H9 (cell line): Measurements from ENCODE around the gene SCN8A. TPM values are rescaled to one million over a fixed set of nuclear protein-coding genes. Genes with fewer than 3 reads are reported as not detected.

Experiments used
- DNase-seq: peaks from one replicate; pipeline ENCODE4 v3.0.0-alpha.2; 2017
- H2AFZ ChIP-seq: one replicate; pipeline ENCODE4 v1.6.1; 2013; ENCODE audit warnings: mild to moderate bottlenecking, low read length, control low read depth, moderate library complexity
- H2AK5ac ChIP-seq: 2 replicates; pipeline ENCODE4 v1.6.1; 2013; ENCODE audit warnings: low read length, control low read depth, mixed read lengths; ENCODE audit not compliant: insufficient read length
- H2BK120ac ChIP-seq: one replicate; pipeline ENCODE4 v1.6.1; 2013; ENCODE audit warnings: low read depth, mild to moderate bottlenecking, low read length, control low read depth, inconsistent platforms; ENCODE audit not compliant: poor library complexity, severe bottlenecking
- H2BK12ac ChIP-seq: 2 replicates; pipeline ENCODE4 v1.6.1; 2013; ENCODE audit warnings: low read length, control low read depth, mixed read lengths, low read depth; ENCODE audit not compliant: insufficient read length
- H2BK15ac ChIP-seq: 2 replicates; pipeline ENCODE4 v1.6.1; 2013; ENCODE audit warnings: low read depth, low read length, control low read depth
- H2BK20ac ChIP-seq: one replicate; pipeline ENCODE4 v1.6.1; 2013; ENCODE audit warnings: low read depth, mild to moderate bottlenecking, low read length, control low read depth, inconsistent platforms; ENCODE audit not compliant: poor library complexity, severe bottlenecking
- H2BK5ac ChIP-seq: 2 replicates; pipeline ENCODE4 v1.6.1; 2013; ENCODE audit warnings: low read length, control low read depth, mixed read lengths; ENCODE audit not compliant: insufficient read length
- H3K14ac ChIP-seq: 2 replicates; pipeline ENCODE4 v1.6.1; 2013; ENCODE audit warnings: low read length, control low read depth; ENCODE audit not compliant: insufficient read depth
- H3K18ac ChIP-seq: 2 replicates; pipeline ENCODE4 v1.6.1; 2013; ENCODE audit warnings: low read depth, mild to moderate bottlenecking, mixed read lengths, low read length, control low read depth; ENCODE audit not compliant: insufficient read length
- H3K23ac ChIP-seq: 2 replicates; pipeline ENCODE4 v1.6.1; 2013; ENCODE audit warnings: low read length, control low read depth, mixed read lengths, low read depth; ENCODE audit not compliant: insufficient read length
- H3K23me2 ChIP-seq: 2 replicates; pipeline ENCODE4 v1.6.1; 2013; ENCODE audit warnings: low read depth, mild to moderate bottlenecking, mixed read lengths, low read length, control low read depth; ENCODE audit not compliant: insufficient read length, poor library complexity, severe bottlenecking
- H3K27ac ChIP-seq: 2 replicates; pipeline ENCODE4 v1.5.1; 2013; ENCODE audit warnings: low read length, control low read depth, mixed read lengths, low read depth; ENCODE audit not compliant: insufficient read length
- H3K27me3 ChIP-seq: 2 replicates; pipeline ENCODE4 v1.6.1; 2013; ENCODE audit warnings: low read length, control low read depth, inconsistent platforms; ENCODE audit not compliant: insufficient read depth
- H3K4ac ChIP-seq: 2 replicates; pipeline ENCODE4 v1.6.1; 2013; ENCODE audit warnings: low read depth, mild to moderate bottlenecking, control low read depth, inconsistent platforms, low read length, moderate library complexity
- H3K4me1 ChIP-seq: 2 replicates; pipeline ENCODE4 v1.6.1; 2013; ENCODE audit warnings: low read length, control low read depth, inconsistent platforms; ENCODE audit not compliant: insufficient read depth
- H3K4me2 ChIP-seq: 2 replicates; pipeline ENCODE4 v1.6.1; 2013; ENCODE audit warnings: low read length, control low read depth, mixed read lengths; ENCODE audit not compliant: insufficient read length, insufficient read depth
- H3K56ac ChIP-seq: 2 replicates; pipeline ENCODE4 v1.6.1; 2013; ENCODE audit warnings: low read depth, mild to moderate bottlenecking, mixed read lengths, low read length, control low read depth; ENCODE audit not compliant: insufficient read length
- H3K79me1 ChIP-seq: 2 replicates; pipeline ENCODE4 v1.6.1; 2013; ENCODE audit warnings: low read depth, mild to moderate bottlenecking, moderate library complexity, low read length, control low read depth, inconsistent platforms; ENCODE audit not compliant: insufficient read depth, poor library complexity, severe bottlenecking
- H3K79me2 ChIP-seq: 2 replicates; pipeline ENCODE4 v1.6.1; 2013; ENCODE audit warnings: low read length, control low read depth, inconsistent platforms; ENCODE audit not compliant: insufficient read depth
- H3K9ac ChIP-seq: 2 replicates; pipeline ENCODE4 v1.6.1; 2013; ENCODE audit warnings: low read length, control low read depth, mixed read lengths; ENCODE audit not compliant: insufficient read length; ENCODE audit errors: extremely low read depth
- H3K9me3 ChIP-seq: one replicate; pipeline ENCODE4 v1.6.1; 2013; ENCODE audit warnings: low read depth, low read length, inconsistent platforms; ENCODE audit not compliant: control insufficient read depth
- H3T11ph ChIP-seq: one replicate; pipeline ENCODE4 v1.6.1; 2013; ENCODE audit warnings: mild to moderate bottlenecking, low read length, control low read depth, inconsistent platforms
- H4K20me1 ChIP-seq: one replicate; pipeline ENCODE4 v1.6.1; 2013; ENCODE audit not compliant: control insufficient read depth, insufficient read length, insufficient read depth
- H4K5ac ChIP-seq: 2 replicates; pipeline ENCODE4 v1.6.1; 2013; ENCODE audit warnings: low read depth, mild to moderate bottlenecking, mixed read lengths, low read length, control low read depth; ENCODE audit not compliant: insufficient read length
- H4K8ac ChIP-seq: replicated peaks from 2 replicates; pipeline ENCODE4 v1.6.1; 2013; ENCODE audit warnings: low read length, control low read depth, mixed read lengths, low read depth; ENCODE audit not compliant: insufficient read length
- H4K91ac ChIP-seq: 2 replicates; pipeline ENCODE4 v1.6.1; 2013; ENCODE audit warnings: low read depth, mild to moderate bottlenecking, moderate library complexity, mixed read lengths, low read length, control low read depth; ENCODE audit not compliant: insufficient read length
- H3K27ac Mint-ChIP-seq, 3 experiments: 2 replicates in 2 of 3; 3 replicates in 1 of 3; pipeline ENCODE4 v1.8.0; 2020 to 2021; ENCODE audit warnings: mixed read lengths in 3 of 3, mild to moderate bottlenecking in 1 of 3, moderate library complexity in 1 of 3
- H3K27me3 Mint-ChIP-seq: 2 replicates; pipeline ENCODE4 v1.8.0; 2021; ENCODE audit warnings: low read depth, mild to moderate bottlenecking, moderate library complexity, mixed read lengths
- H3K36me3 Mint-ChIP-seq, 3 experiments: 2 replicates in 2 of 3; 3 replicates in 1 of 3; pipeline ENCODE4 v1.8.0; 2020 to 2021; ENCODE audit warnings: low read depth in 3 of 3, mixed read lengths in 3 of 3; ENCODE audit not compliant: insufficient read depth in 1 of 3
- H3K4me1 Mint-ChIP-seq, 2 experiments: 2 replicates each; pipeline ENCODE4 v1.8.0; 2020; ENCODE audit warnings: mixed read lengths in 2 of 2
- H3K4me3 Mint-ChIP-seq, 2 experiments: 2 replicates in 1 of 2; 3 replicates in 1 of 2; pipeline ENCODE4 v1.8.0; 2020 to 2021; ENCODE audit warnings: mild to moderate bottlenecking in 2 of 2, mixed read lengths in 2 of 2, moderate library complexity in 1 of 2
- H3K9me3 Mint-ChIP-seq, 2 experiments: 2 replicates in 1 of 2; 3 replicates in 1 of 2; pipeline ENCODE4 v1.8.0; 2020; ENCODE audit warnings: mild to moderate bottlenecking in 2 of 2, mixed read lengths in 2 of 2, moderate library complexity in 1 of 2
- CTCF ChIP-seq: fragments of 200-600 bp; sonication (generic); conservative IDR thresholded peaks from 3 replicates; pipeline ENCODE4 v1.8.0; 2021; ENCODE audit warnings: antibody characterized with exemption, mild to moderate bottlenecking
- WGBS: extraction: QIAGEN DNeasy Blood & Tissue Kit; methylation state at CpG from one replicate; pipeline ENCODE4 v1.1.7; 2013; ENCODE audit warnings: missing lambda C conversion rate, low lambda C conversion rate, mixed read lengths; ENCODE audit not compliant: insufficient read length; ENCODE audit errors: extremely low coverage; 5-methylcytosine and 5-hydroxymethylcytosine counted together
- total RNA-seq: library from RNA; stranded (reverse); gene quantifications from 2 replicates; pipeline ENCODE4 v1.2.1, GENCODE V29; 2021

Gene SCN8A
- total RNA-seq, 1 experiment from 2014 or later = 15.2 TPM

GRCh38 chr12:51661836-51662235, 70.8 kb downstream of the SCN8A start:
- Histone ChIP-seq H2AFZ (no peak overlapping the region), H3K9ac (no peak overlapping the region), H3K14ac (no peak overlapping the region), H3T11ph (no peak overlapping the region), H3K27me3 (no peaks in the 10 kb centered on the region), H3K56ac (no peak overlapping the region), H3K23ac (no peak overlapping the region), H3K4me2 (no peak overlapping the region), H4K8ac (no peak overlapping the region), H3K4me1 (peaks cover 2% of the 10 kb centered on the region; the same call in 1 of the 2 replicates), H2BK5ac (no peak overlapping the region), H4K91ac (no peak overlapping the region), H2AK5ac (no peak overlapping the region), H3K23me2 (no peaks in the 10 kb centered on the region), H3K79me2 (no peaks in the 10 kb centered on the region), H2BK20ac (no peak overlapping the region), H3K79me1 (peaks cover 3% of the 10 kb centered on the region), H3K9me3 (no peaks in the 10 kb centered on the region), H2BK15ac (no peak overlapping the region), H4K5ac (no peak overlapping the region), H2BK12ac (no peak overlapping the region), H3K4ac (no peak overlapping the region), H3K18ac (no peak overlapping the region), H2BK120ac (no peak overlapping the region), H4K20me1 (peaks cover 2% of the 10 kb centered on the region), H3K27ac (no peak overlapping the region)
- peak overlapping the region in 2 of 3 experiments; percentile 26 to 62; a peak in 3 of 7 replicates for H3K27ac Mint-ChIP-seq
- H3K9me3 Mint-ChIP-seq = no peaks in the 10 kb centered on the region; a peak in 2 of 5 replicates
- no peak overlapping the region for H3K4me3 Mint-ChIP-seq
- no peak for DNase-seq
- WGBS = no CpG with 5 or more reads among the region's 4 CpGs
- no peaks in the 10 kb centered on the region for H3K27me3 Mint-ChIP-seq
- H3K4me1 Mint-ChIP-seq = peaks cover 35 to 42% of the 10 kb centered on the region in 2 experiments
- H3K36me3 Mint-ChIP-seq = peaks cover 14 to 21% (median 20%) of the 10 kb centered on the region in 3 experiments
- no peak for TF ChIP-seq CTCF
